Epithelial cell of esophagus (primary cell): ENCODE data around the gene ZNHIT2.
A peak's percentile ranks its signal among the peaks of the same experiment; 100 is the strongest.

Source experiments
- DNase-seq: peaks from one replicate; pipeline ENCODE4 v3.0.0; 2010; ENCODE audit warnings: low read depth
- H3K4me3 ChIP-seq: 2 replicates; pipeline ENCODE4 v1.5.1; 2011; ENCODE audit warnings: mild to moderate bottlenecking, low read length, control low read depth
- TF ChIP-seq, protein P1 (sequence below): IDR thresholded peaks from 2 replicates; pipeline ENCODE4 v1.5.1; 2011; ENCODE audit warnings: low read depth, mild to moderate bottlenecking, low read length, control low read depth, inconsistent platforms; ENCODE audit not compliant: insufficient read depth; ENCODE audit errors: missing control alignments

Gene ZNHIT2

DNA sequence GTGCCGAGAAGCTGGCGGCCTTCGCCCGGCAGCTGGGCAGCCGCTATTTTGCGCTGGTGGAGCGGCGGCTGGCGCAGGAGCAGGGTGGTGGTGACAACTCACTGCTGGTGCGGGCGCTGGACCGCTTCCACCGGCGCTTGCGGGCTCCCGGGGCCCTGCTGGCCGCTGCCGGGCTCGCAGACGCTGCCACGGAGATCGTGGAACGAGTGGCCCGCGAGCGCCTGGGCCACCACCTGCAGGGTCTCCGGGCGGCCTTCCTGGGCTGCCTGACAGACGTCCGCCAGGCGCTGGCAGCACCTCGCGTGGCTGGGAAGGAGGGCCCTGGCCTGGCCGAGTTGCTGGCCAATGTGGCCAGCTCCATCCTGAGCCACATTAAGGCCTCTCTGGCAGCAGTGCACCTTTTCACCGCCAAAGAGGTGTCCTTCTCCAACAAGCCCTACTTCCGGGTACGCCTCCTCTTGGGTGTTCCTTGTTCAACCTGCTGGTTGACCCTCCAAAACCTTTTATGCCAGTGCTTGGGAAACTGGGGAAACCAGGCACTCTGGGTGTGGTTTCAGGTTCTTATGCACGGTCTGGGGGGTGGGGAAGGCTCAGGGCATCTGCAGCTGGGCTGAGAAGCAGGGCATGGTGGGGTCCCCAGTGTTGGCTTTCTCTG is 8.9 kb downstream of the ZNHIT2 start:
- TF ChIP-seq, protein P1, sequence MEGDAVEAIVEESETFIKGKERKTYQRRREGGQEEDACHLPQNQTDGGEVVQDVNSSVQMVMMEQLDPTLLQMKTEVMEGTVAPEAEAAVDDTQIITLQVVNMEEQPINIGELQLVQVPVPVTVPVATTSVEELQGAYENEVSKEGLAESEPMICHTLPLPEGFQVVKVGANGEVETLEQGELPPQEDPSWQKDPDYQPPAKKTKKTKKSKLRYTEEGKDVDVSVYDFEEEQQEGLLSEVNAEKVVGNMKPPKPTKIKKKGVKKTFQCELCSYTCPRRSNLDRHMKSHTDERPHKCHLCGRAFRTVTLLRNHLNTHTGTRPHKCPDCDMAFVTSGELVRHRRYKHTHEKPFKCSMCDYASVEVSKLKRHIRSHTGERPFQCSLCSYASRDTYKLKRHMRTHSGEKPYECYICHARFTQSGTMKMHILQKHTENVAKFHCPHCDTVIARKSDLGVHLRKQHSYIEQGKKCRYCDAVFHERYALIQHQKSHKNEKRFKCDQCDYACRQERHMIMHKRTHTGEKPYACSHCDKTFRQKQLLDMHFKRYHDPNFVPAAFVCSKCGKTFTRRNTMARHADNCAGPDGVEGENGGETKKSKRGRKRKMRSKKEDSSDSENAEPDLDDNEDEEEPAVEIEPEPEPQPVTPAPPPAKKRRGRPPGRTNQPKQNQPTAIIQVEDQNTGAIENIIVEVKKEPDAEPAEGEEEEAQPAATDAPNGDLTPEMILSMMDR: no peak
- DNase-seq: peak; percentile 26
- H3K4me3 ChIP-seq: no peak overlapping the region

DNA sequence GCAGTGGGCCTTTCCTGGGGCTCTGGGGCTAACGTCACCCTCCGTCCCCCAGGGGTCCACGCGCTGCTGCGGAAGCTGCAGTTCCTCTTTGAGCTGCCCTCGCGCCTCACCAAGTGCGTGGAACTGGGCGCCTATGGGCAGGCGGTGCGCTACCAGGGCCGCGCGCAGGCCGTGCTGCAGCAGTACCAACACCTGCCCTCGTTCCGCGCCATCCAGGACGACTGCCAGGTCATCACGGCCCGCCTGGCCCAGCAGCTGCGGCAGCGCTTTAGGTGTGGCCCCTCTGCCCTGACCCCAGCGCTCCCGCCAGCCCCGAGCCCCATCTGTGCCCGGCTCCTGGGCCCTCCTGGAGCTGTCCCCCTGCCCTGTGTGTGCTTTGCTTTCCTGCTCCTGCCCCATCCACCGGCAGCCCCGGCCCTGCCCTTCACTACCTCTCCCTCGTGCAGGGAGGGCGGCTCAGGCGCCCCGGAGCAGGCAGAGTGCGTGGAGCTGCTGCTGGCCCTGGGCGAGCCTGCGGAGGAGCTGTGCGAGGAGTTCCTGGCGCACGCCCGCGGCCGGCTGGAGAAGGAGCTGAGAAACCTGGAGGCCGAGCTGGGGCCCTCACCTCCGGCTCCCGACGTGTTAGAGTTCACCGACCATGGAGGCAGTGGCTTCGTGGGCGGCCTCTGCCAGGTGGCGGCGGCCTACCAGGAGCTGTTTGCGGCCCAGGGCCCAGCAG is 9.6 kb downstream of the ZNHIT2 start:
- no peak for DNase-seq
- TF ChIP-seq, protein P1: no peak
- no peak overlapping the region for H3K4me3 ChIP-seq

GRCh38 chr11:65107078-65107477 is 10.4 kb downstream of the ZNHIT2 start:
- no peak overlapping the region for H3K4me3 ChIP-seq
- TF ChIP-seq, protein P1: no peak
- DNase-seq: no peak

- no peak for DNase-seq
- TF ChIP-seq, protein P1: no peak
- no peak overlapping the region for H3K4me3 ChIP-seq
These were observed 12.9 kb downstream of the ZNHIT2 start for GRCh38 chr11:65104628-65105027.

GRCh38 chr11:65103476-65103875 is 14.0 kb downstream of the ZNHIT2 start:
- DNase-seq: no peak
- H3K4me3 ChIP-seq: no peak overlapping the region
- TF ChIP-seq, protein P1: no peak

DNA sequence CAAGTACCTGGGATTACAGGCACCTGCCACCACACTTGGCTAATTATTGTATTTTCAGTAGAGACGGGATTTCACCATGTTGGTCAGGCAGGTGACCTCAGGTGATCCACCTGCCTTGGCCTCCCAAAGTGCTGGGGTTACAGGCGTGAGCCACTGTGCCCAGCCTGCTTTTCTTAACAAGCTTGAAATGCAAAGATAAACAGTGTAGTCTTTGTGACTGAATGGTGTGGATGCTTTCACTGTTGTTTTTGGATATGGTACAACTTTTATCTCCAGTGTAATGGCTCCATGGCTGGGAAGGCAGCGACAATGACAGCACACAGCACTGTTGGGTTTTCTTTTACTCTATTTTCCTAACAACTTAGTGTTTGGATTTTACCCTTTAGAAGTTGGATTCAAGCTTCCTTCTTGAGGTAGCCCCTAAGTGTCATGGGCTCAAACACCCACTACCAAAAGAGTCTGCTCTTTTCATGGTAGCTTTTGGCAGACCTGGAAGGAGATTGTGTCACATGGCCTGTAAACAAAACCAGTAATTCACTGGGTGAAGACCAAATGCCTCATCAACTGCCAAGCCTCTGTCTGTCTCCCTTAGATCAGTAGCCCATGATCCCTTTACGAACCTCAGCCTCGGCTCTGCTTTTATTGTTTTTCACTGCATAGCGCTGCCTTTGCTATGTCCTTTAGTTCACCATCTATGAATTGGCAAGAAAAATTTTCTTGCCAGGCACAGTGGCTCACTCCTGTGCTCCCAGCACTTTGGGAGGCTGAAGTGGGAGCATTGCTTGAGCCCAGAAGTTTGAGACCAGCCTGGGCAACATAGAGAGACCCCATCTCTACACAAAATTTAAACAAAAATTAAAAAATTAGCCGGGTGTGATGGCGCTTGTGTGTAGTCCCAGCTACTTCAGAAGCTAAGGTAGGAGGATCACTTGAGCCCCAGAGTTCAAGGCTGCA is 15.1 kb downstream of the ZNHIT2 start:
- no peak overlapping the region for H3K4me3 ChIP-seq
- no peak for DNase-seq
- TF ChIP-seq, protein P1: no peak
